Spleen (tissue), 7 donors: Measurements from ENCODE around the gene PLCB4.

Experiments
- CTCF ChIP-seq, 11 experiments: fragments of 200-600 bp in 7 of 11; fragments of 450-650 bp in 4 of 11; sonication (generic) in 4 of 11; IDR thresholded peaks in 8 of 11; conservative IDR thresholded peaks in 3 of 11; 1 replicate in 7 of 11; 2 replicates in 4 of 11; pipeline versions ENCODE4 v1.4.0 to v1.8.0; 2016 to 2021; ENCODE audit warnings: antibody characterized with exemption in 11 of 11, inconsistent platforms in 4 of 11, mild to moderate bottlenecking in 1 of 11
- POLR2A ChIP-seq, 3 donors: fragments of 450-650 bp; IDR thresholded peaks; one replicate each; pipeline ENCODE4 v1.5.1; 2017; ENCODE audit warnings: antibody characterized with exemption in 3 of 3, mild to moderate bottlenecking in 1 of 3
- donor health status: DM: no; HTN: no; CAD: no; lungs with moderate emphysema.
- donor health status: DM: no; HTN: no; CAD: no.
- donor health status: DM: no; HTN: no; CAD: no.

- TF ChIP-seq CTCF (IDR thresholded peaks at IDR 0.05 in 8 of 11, conservative IDR thresholded peaks at IDR 0.05 in 3 of 11) (no peak), POLR2A (IDR thresholded peaks at IDR 0.05) (no peak)
These were observed 181.6 kb downstream of the PLCB4 start for GRCh38 chr20:9250511-9250910.
